Neural crest cell (in vitro differentiated cells): Measurements from ENCODE around the gene CYYR1. TPM values are rescaled to one million over a fixed set of nuclear protein-coding genes. Genes with fewer than 3 reads are reported as not detected.
A peak's percentile ranks its signal among the peaks of the same experiment; 100 is the strongest.

ENCODE experiments used
- DNase-seq: peaks from one replicate; pipeline ENCODE4 v3.0.0; 2021; ENCODE audit warnings: low read depth, mixed read lengths, low spot score
- H3K27ac Mint-ChIP-seq: one replicate; pipeline ENCODE4 v1.8.0; 2021; ENCODE audit warnings: mild to moderate bottlenecking, mixed read lengths; ENCODE audit not compliant: unreplicated experiment
- H3K27me3 Mint-ChIP-seq: 2 replicates; pipeline ENCODE4 v1.8.0; 2021; ENCODE audit warnings: low read depth, mild to moderate bottlenecking, mixed read lengths
- H3K36me3 Mint-ChIP-seq: 2 replicates; pipeline ENCODE4 v1.8.0; 2021; ENCODE audit warnings: low read depth, mild to moderate bottlenecking, mixed read lengths
- H3K4me1 Mint-ChIP-seq: 2 replicates; pipeline ENCODE4 v1.8.0; 2021; ENCODE audit warnings: mixed read lengths
- H3K4me3 Mint-ChIP-seq: one replicate; pipeline ENCODE4 v1.8.0; 2021; ENCODE audit warnings: mild to moderate bottlenecking, mixed read lengths
- H3K9me3 Mint-ChIP-seq: 2 replicates; pipeline ENCODE4 v1.8.0; 2021; ENCODE audit warnings: mixed read lengths
- total RNA-seq: library from RNA; stranded (reverse); gene quantifications from 2 replicates; pipeline ENCODE4 v1.2.1, GENCODE V29; 2021
- TF ChIP-seq, protein P1 (sequence below): fragments of 200-600 bp; sonication (generic); conservative IDR thresholded peaks from 2 replicates; pipeline ENCODE4 v1.5.0; 2021; ENCODE audit warnings: antibody characterized with exemption, mild to moderate bottlenecking

CYYR1 gene
- total RNA-seq, 1 donor from 2014 or later = 18.2 TPM

DNA sequence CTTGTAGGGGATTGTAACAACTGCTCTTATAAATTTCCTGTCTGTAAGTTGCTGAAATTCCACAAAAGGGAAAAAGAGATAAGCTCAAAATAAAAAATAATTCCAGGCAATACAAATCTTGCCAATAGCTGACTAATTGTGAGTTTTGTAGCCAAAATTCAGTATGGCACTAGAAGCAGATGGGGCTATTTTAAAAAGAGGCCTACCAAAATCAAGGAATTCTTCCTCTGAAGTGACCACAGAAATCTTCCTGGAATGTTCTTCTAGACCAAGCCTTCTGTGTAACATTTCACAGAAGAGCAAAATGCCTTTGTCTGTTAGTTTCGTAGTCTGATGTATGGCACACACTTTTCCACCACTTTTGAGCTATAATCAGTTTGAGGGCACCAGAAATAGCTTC is 127.6 kb downstream of the CYYR1 start:
- TF ChIP-seq, protein P1, sequence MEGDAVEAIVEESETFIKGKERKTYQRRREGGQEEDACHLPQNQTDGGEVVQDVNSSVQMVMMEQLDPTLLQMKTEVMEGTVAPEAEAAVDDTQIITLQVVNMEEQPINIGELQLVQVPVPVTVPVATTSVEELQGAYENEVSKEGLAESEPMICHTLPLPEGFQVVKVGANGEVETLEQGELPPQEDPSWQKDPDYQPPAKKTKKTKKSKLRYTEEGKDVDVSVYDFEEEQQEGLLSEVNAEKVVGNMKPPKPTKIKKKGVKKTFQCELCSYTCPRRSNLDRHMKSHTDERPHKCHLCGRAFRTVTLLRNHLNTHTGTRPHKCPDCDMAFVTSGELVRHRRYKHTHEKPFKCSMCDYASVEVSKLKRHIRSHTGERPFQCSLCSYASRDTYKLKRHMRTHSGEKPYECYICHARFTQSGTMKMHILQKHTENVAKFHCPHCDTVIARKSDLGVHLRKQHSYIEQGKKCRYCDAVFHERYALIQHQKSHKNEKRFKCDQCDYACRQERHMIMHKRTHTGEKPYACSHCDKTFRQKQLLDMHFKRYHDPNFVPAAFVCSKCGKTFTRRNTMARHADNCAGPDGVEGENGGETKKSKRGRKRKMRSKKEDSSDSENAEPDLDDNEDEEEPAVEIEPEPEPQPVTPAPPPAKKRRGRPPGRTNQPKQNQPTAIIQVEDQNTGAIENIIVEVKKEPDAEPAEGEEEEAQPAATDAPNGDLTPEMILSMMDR = no peak
- Mint-ChIP-seq H3K36me3 (no peaks in the 10 kb centered on the region), H3K9me3 (no peaks in the 10 kb centered on the region), H3K27me3 (no peaks in the 10 kb centered on the region), H3K4me3 (no peak overlapping the region), H3K27ac (no peak overlapping the region), H3K4me1 (peaks cover 16% of the 10 kb centered on the region)
- DNase-seq = no peak

DNA sequence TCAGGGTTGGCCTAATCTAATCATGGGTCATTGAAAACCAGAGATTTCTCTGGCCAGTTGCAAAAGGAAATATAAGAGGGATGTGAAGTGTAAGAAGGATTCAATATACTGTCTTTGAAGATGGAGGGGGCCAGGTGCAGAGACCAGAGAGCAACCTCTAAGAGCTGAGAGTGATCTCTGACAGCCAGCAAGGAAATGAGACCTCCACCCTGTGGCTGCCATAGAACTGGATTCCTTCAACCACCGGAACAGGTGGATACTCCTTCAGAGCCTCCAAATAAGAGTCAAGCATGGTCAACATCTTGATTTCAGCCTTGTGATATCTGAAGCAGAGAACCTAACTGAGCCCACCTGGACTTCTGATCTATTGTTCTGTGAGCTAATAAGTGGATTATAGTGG is 128.4 kb downstream of the CYYR1 start:
- Mint-ChIP-seq H3K27ac (no peak overlapping the region), H3K9me3 (no peaks in the 10 kb centered on the region), H3K4me3 (no peak overlapping the region), H3K27me3 (no peaks in the 10 kb centered on the region), H3K4me1 (peaks cover 16% of the 10 kb centered on the region), H3K36me3 (no peaks in the 10 kb centered on the region)
- TF ChIP-seq, protein P1 = no peak
- DNase-seq = no peak

DNA sequence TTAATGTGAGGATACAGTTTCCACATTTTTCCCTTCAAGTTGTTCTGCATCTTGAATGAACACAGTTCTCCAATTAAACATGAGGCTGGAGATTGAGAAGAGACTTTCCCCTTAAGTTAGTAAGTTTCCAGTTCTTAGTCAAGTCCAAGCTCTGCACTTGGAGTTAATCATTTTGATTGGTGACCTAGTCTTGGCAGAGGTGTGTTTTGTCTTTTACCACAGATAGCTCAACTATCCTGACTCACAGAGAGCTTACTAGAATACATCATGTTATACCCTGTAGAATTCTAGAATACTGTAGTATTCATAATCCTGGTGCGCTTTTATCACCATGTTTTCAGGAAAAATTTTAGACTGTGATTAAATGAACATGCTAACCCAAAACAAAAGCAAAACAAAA is 129.2 kb downstream of the CYYR1 start:
- Mint-ChIP-seq H3K9me3 (peaks cover 3% of the 10 kb centered on the region), H3K4me1 (peaks cover 11% of the 10 kb centered on the region), H3K27ac (no peak overlapping the region), H3K36me3 (no peaks in the 10 kb centered on the region), H3K4me3 (no peak overlapping the region), H3K27me3 (no peaks in the 10 kb centered on the region)
- DNase-seq = no peak
- TF ChIP-seq, protein P1 = no peak

DNA sequence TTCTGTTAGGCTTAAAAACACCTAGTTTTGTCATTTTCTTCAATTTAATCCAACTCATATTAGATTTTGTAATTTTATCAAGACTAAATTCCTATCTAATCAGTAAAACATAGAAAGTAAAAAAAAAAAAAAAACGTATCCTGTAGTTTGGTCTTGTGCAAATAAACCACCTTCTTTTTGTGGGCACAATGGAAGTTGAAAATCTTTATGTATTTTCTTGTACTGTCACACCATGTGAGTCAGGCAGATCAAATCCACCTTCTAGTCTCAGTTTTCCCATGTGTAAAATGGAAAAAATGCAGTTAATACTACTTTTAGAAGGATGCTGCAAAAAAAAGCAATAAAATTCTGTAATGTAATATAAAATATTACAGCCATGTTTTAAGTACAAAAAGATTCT is 129.8 kb downstream of the CYYR1 start:
- peaks cover 3% of the 10 kb centered on the region for H3K9me3 Mint-ChIP-seq
- no peak overlapping the region for H3K4me3 Mint-ChIP-seq
- no peak for DNase-seq
- no peaks in the 10 kb centered on the region for H3K36me3 Mint-ChIP-seq
- TF ChIP-seq, protein P1 = no peak
- no peak overlapping the region for H3K27ac Mint-ChIP-seq
- H3K27me3 Mint-ChIP-seq = no peaks in the 10 kb centered on the region
- peaks cover 6% of the 10 kb centered on the region for H3K4me1 Mint-ChIP-seq

DNA sequence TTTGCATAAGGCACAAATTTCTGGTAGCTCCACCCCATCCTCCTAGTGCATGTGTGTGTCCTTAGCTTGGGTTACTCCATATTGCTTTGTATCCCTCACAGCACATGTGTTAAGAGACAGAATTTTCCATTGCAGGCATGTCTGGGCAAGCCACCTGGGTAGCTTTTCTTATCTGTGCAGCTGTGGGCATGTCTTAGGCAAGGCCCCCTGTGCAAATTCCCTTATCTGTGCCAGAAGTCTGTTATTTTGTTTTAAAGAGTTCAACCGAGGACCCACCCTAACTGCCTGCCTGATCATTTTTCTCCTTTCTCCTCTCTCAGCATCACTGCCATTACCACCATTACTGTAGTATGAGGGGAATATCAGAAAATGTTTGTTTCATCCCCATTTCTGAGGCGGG is 131.9 kb downstream of the CYYR1 start:
- no peaks in the 10 kb centered on the region for H3K36me3 Mint-ChIP-seq
- H3K9me3 Mint-ChIP-seq = peaks cover 3% of the 10 kb centered on the region
- H3K27ac Mint-ChIP-seq = peak overlapping the region; percentile 22
- H3K4me3 Mint-ChIP-seq = no peak overlapping the region
- H3K27me3 Mint-ChIP-seq = no peaks in the 10 kb centered on the region
- H3K4me1 Mint-ChIP-seq = no peaks in the 10 kb centered on the region
- no peak for DNase-seq
- TF ChIP-seq, protein P1 = no peak

DNA sequence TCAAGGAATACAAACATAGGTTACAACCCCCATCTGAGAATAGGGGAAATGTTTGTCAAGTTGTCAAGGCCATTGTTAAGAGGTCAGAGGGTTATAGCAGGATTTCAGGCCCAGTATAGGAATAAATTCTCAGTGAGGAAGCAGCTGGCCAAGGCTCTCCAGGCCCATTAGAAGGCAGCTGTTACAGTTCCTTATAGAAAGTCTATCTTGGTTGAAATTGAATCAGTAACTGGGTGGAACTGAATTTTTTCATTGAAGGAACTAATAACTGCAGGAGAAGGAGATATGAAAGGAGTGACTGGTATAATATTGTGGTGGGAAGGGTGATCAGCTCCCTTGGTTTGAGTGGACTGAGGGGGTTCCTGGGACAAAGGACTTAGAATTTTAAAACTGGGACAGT is 134.1 kb downstream of the CYYR1 start:
- no peaks in the 10 kb centered on the region for H3K27me3 Mint-ChIP-seq
- H3K4me3 Mint-ChIP-seq = no peak overlapping the region
- no peaks in the 10 kb centered on the region for H3K4me1 Mint-ChIP-seq
- TF ChIP-seq, protein P1 = no peak
- H3K9me3 Mint-ChIP-seq = peaks cover 3% of the 10 kb centered on the region
- H3K27ac Mint-ChIP-seq = peak overlapping the region; percentile 63
- no peaks in the 10 kb centered on the region for H3K36me3 Mint-ChIP-seq
- DNase-seq = no peak
